ENCODE measurements around the gene MVB12B. TPM values are rescaled to one million over a fixed set of nuclear protein-coding genes. Genes with fewer than 3 reads are reported as not detected.

Gene MVB12B
- polyA plus RNA-seq, 1 experiment = 4.4 TPM

- Histone ChIP-seq H3K27me3 (ENCODE audit: control insufficient read depth, insufficient read depth, low read length) (no peaks in the 10 kb centered on the region), H3K9me3 (ENCODE audit: control insufficient read depth, insufficient read depth, low read length) (no peaks in the 10 kb centered on the region), H3K27ac (ENCODE audit: low read depth, low read length) (no peak overlapping the region), H3K4me3 (ENCODE audit: low read depth, low read length) (no peak overlapping the region)
- CTCF ChIA-PET = no interaction called here
- DNase-seq (ENCODE audit: low read depth, low spot score) = no peak
- TF ChIP-seq CTCF (IDR thresholded peaks at IDR 0.05; ENCODE audit: low read depth, low read length) = no peak
- POLR2A ChIA-PET = no interaction called here
Observed at GRCh38 chr9:126453156-126453963, 126.7 kb downstream of the MVB12B start.

GRCh38 chr9:126454215-126454614, 127.6 kb downstream of the MVB12B start:
- Histone ChIP-seq H3K4me3 (ENCODE audit: low read depth, low read length) (no peak overlapping the region), H3K9me3 (ENCODE audit: control insufficient read depth, insufficient read depth, low read length) (no peaks in the 10 kb centered on the region), H3K27ac (ENCODE audit: low read depth, low read length) (no peak overlapping the region), H3K27me3 (ENCODE audit: control insufficient read depth, insufficient read depth, low read length) (no peaks in the 10 kb centered on the region)
- CTCF ChIA-PET = no interaction called here
- no peak for TF ChIP-seq CTCF (IDR thresholded peaks at IDR 0.05; ENCODE audit: low read depth, low read length)
- DNase-seq (ENCODE audit: low read depth, low spot score) = no peak
- POLR2A ChIA-PET = no interaction called here

- CTCF ChIA-PET = no interaction called here
- no peak for TF ChIP-seq CTCF (IDR thresholded peaks at IDR 0.05; ENCODE audit: low read depth, low read length)
Observed at GRCh38 chr9:126454795-126455194, 128.2 kb downstream of the MVB12B start.

GRCh38 chr9:126456441-126457174, 130.0 kb downstream of the MVB12B start:
- no peak for DNase-seq (ENCODE audit: low read depth, low spot score)
- no peaks in the 10 kb centered on the region; the same call in 1 of the 2 replicates for H3K9me3 ChIP-seq (ENCODE audit: control insufficient read depth, insufficient read depth, low read length)
- ChIA-PET POLR2A (no interaction called here), CTCF (interaction anchor here (1.2 to 1.7 kb wide), 3 partner anchors 35 to 58 kb away, joined by 3 to 5 read pairs (median 4); no protein-coding TSS in a partner anchor)
- TF ChIP-seq CTCF (IDR thresholded peaks at IDR 0.05; ENCODE audit: low read depth, low read length) = no peak
- H3K4me3 ChIP-seq (ENCODE audit: low read depth, low read length) = no peak overlapping the region
- no peaks in the 10 kb centered on the region for H3K27me3 ChIP-seq (ENCODE audit: control insufficient read depth, insufficient read depth, low read length)
- H3K27ac ChIP-seq (ENCODE audit: low read depth, low read length) = no peak overlapping the region

More at GRCh38 chr9:126454795-126455194, 128.2 kb downstream of the MVB12B start:
- H3K9me3 ChIP-seq (ENCODE audit: control insufficient read depth, insufficient read depth, low read length) = no peaks in the 10 kb centered on the region; the same call in 1 of the 2 replicates
- DNase-seq (ENCODE audit: low read depth, low spot score) = no peak
- POLR2A ChIA-PET = no interaction called here
- H3K27ac ChIP-seq (ENCODE audit: low read depth, low read length) = no peak overlapping the region
- no peak overlapping the region for H3K4me3 ChIP-seq (ENCODE audit: low read depth, low read length)
- H3K27me3 ChIP-seq (ENCODE audit: control insufficient read depth, insufficient read depth, low read length) = no peaks in the 10 kb centered on the region

GRCh38 chr9:126457175-126457547, 130.5 kb downstream of the MVB12B start:
- TF ChIP-seq CTCF (IDR thresholded peaks at IDR 0.05; ENCODE audit: low read depth, low read length) = no peak
- CTCF ChIA-PET = interaction anchor here (1.2 to 1.7 kb wide), 2 partner anchors 42 to 58 kb away, joined by 3 to 4 read pairs; no protein-coding TSS in a partner anchor
- POLR2A ChIA-PET = no interaction called here
- H3K9me3 ChIP-seq (ENCODE audit: control insufficient read depth, insufficient read depth, low read length) = no peaks in the 10 kb centered on the region; the same call in 1 of the 2 replicates
- DNase-seq (ENCODE audit: low read depth, low spot score) = no peak
- H3K27me3 ChIP-seq (ENCODE audit: control insufficient read depth, insufficient read depth, low read length) = no peaks in the 10 kb centered on the region
- H3K27ac ChIP-seq (ENCODE audit: low read depth, low read length) = no peak overlapping the region
- H3K4me3 ChIP-seq (ENCODE audit: low read depth, low read length) = no peak overlapping the region

Data from AG04450 (cell line).